ENCODE data around the gene FAM118B. TPM values are rescaled to one million over a fixed set of nuclear protein-coding genes. Genes with fewer than 3 reads are reported as not detected.

FAM118B gene
- total RNA-seq = 10 to 100 TPM; 11.4 to 14.2 (median 11.6) TPM

- Histone ChIP-seq H3K36me3 (peaks cover 0 to 36% (median 0%) of the 10 kb centered on the region in 3 donors), H3K4me1 (peaks cover 0 to 39% (median 14%) of the 10 kb centered on the region in 4 donors), H3K27me3 (no peaks in the 10 kb centered on the region), H3K4me3 (peak within 1 kb of the TSS; percentile 91 to 96 (median 94)), H3K27ac (peak within 1 kb of the TSS; percentile 21 to 80 (median 73)), H3K9me3 (no peaks in the 10 kb centered on the region)
- WGBS, 2 donors = 0 to 1% methylated on average over 57 to 61 of the region's 62 CpGs
- DNase-seq (ENCODE audit: low spot score in 2 of 2) = peak; percentile 99
- TF ChIP-seq EP300 (IDR thresholded peaks at IDR 0.05) (peak; percentile 88 to 94), CTCF (IDR thresholded peaks at IDR 0.05) (no peak), POLR2A (IDR thresholded peaks at IDR 0.05) (peak; percentile 42 to 85)
Observed at GRCh38 chr11:126211236-126212088, at the start of gene FAM118B, which contains the start of gene RPUSD4. FAM118B (plus strand) TSS chr11:126211782; CDS start chr11:126235002, 23,220 bp downstream. RPUSD4 (minus strand) TSS chr11:126211650; CDS start chr11:126211638, 12 bp downstream.

GRCh38 chr11:126162306-126163030 lies 49.1 kb upstream of the FAM118B start:
- no peak overlapping the region for H3K4me3 ChIP-seq
- no peak overlapping the region for H3K27ac ChIP-seq
- no peaks in the 10 kb centered on the region for H3K9me3 ChIP-seq
- 94 to 95% methylated on average over 14 of the region's 14 CpGs for WGBS, 2 donors
- no peak for TF ChIP-seq EP300 (IDR thresholded peaks at IDR 0.05)
- no peak for TF ChIP-seq CTCF (IDR thresholded peaks at IDR 0.05)
- TF ChIP-seq POLR2A (IDR thresholded peaks at IDR 0.05) = no peak
- no peaks in the 10 kb centered on the region for H3K36me3 ChIP-seq
- no peaks in the 10 kb centered on the region for H3K27me3 ChIP-seq
- no peak for DNase-seq (ENCODE audit: low spot score in 2 of 2)
- H3K4me1 ChIP-seq = peaks cover 0 to 7% (median 0%) of the 10 kb centered on the region in 4 donors

- DNase-seq (ENCODE audit: low spot score in 2 of 2) = no peak
Observed at GRCh38 chr11:126163074-126163700, 48.4 kb upstream of the FAM118B start.

GRCh38 chr11:126163779-126164178 lies 47.8 kb upstream of the FAM118B start:
- no peaks in the 10 kb centered on the region for H3K27me3 ChIP-seq
- H3K4me1 ChIP-seq = peaks cover 0 to 7% (median 0%) of the 10 kb centered on the region in 4 donors
- H3K4me3 ChIP-seq = no peak overlapping the region
- TF ChIP-seq EP300 (IDR thresholded peaks at IDR 0.05) = no peak
- no peak for TF ChIP-seq CTCF (IDR thresholded peaks at IDR 0.05)
- no peak for TF ChIP-seq POLR2A (IDR thresholded peaks at IDR 0.05)
- no peak for DNase-seq (ENCODE audit: low spot score in 2 of 2)
- H3K27ac ChIP-seq = no peak overlapping the region
- WGBS, 2 donors = 73 to 82% methylated on average over 9 of the region's 9 CpGs
- H3K36me3 ChIP-seq = no peaks in the 10 kb centered on the region
- no peaks in the 10 kb centered on the region for H3K9me3 ChIP-seq

More at GRCh38 chr11:126163074-126163700, 48.4 kb upstream of the FAM118B start:
- H3K27me3 ChIP-seq = no peaks in the 10 kb centered on the region
- no peak overlapping the region for H3K4me3 ChIP-seq
- peaks cover 0 to 7% (median 0%) of the 10 kb centered on the region in 4 donors for H3K4me1 ChIP-seq
- no peak for TF ChIP-seq EP300 (IDR thresholded peaks at IDR 0.05)
- no peak for TF ChIP-seq CTCF (IDR thresholded peaks at IDR 0.05)
- no peak for TF ChIP-seq POLR2A (IDR thresholded peaks at IDR 0.05)
- no peaks in the 10 kb centered on the region for H3K36me3 ChIP-seq
- no peaks in the 10 kb centered on the region for H3K9me3 ChIP-seq
- H3K27ac ChIP-seq = no peak overlapping the region
- whole genome bisulfite sequencing, 2 donors = 40 to 45% methylated on average over 10 to 19 of the region's 22 CpGs

All from tibial nerve (tissue), 4 donors.